Activated CD8-positive, alpha-beta T cell treated with anti-CD3 and anti-CD28 coated beads for 36 hours (primary cell): ENCODE data around the gene GRK6. TPM values are rescaled to one million over a fixed set of nuclear protein-coding genes. Genes with fewer than 3 reads are reported as not detected.

Experiments
- ATAC-seq: fragments of 200-7000 bp; cut with Tn5 transposase; one replicate; pipeline ENCODE4 v1.10.0; 2021; ENCODE audit warnings: mild to moderate bottlenecking, moderate library complexity
- CTCF ChIA-PET: fragments of 350-600 bp; sonication (Branson Sonifier 250); formaldehyde crosslinking; loops from one replicate; lab custom pipeline; 2021; ENCODE audit warnings: antibody characterized with exemption; lab: Charles Lee
- POLR2A ChIA-PET: fragments of 350-600 bp; sonication (Branson Sonifier 250); formaldehyde crosslinking; loops from one replicate; lab custom pipeline; 2021; ENCODE audit warnings: antibody characterized with exemption; lab: Charles Lee
- DNase-seq: peaks from one replicate; pipeline ENCODE4 v3.0.0-alpha.2; 2020
- H3K27ac Mint-ChIP-seq: one replicate; pipeline ENCODE4 v1.8.0; 2021; ENCODE audit warnings: mild to moderate bottlenecking, mixed read lengths
- H3K27me3 Mint-ChIP-seq: one replicate; pipeline ENCODE4 v1.8.0; 2021; ENCODE audit warnings: mixed read lengths
- H3K36me3 Mint-ChIP-seq: one replicate; pipeline ENCODE4 v1.8.0; 2021; ENCODE audit warnings: low read depth, mixed read lengths
- H3K4me1 Mint-ChIP-seq: one replicate; pipeline ENCODE4 v1.8.0; 2021; ENCODE audit warnings: low read depth, mixed read lengths
- H3K4me3 Mint-ChIP-seq: one replicate; pipeline ENCODE4 v1.8.0; 2021; ENCODE audit warnings: mild to moderate bottlenecking, moderate library complexity, mixed read lengths
- H3K9me3 Mint-ChIP-seq: one replicate; pipeline ENCODE4 v1.8.0; 2021; ENCODE audit warnings: mixed read lengths
- CTCF ChIP-seq: fragments of 200-600 bp; IDR thresholded peaks from one replicate; pipeline ENCODE4 v1.8.0; 2022; ENCODE audit warnings: antibody characterized with exemption, mild to moderate bottlenecking
- intact Hi-C: fragments of 100-400 bp; cut with micrococcal nuclease; formaldehyde crosslinking; loops from one replicate; pipeline ENCODE4 v1.10.0; 2022
- total RNA-seq, 2 experiments: library from RNA; stranded (reverse); gene quantifications; one replicate each; pipeline ENCODE4 v1.2.3, GENCODE V29; 2021

GRK6 gene
- total RNA-seq, 2 experiments from 2014 or later, result 133 to 137 TPM

GRCh38 chr5:177490992-177491391 is 64.5 kb downstream of the GRK6 start:
- H3K27ac Mint-ChIP-seq, result no peak overlapping the region
- H3K36me3 Mint-ChIP-seq, result peaks cover 43% of the 10 kb centered on the region
- no peaks in the 10 kb centered on the region for H3K27me3 Mint-ChIP-seq
- no peak for DNase-seq
- no peak overlapping the region for H3K4me3 Mint-ChIP-seq
- no peak for ATAC-seq
- peaks cover 24% of the 10 kb centered on the region for H3K4me1 Mint-ChIP-seq
- ChIA-PET POLR2A (no interaction called here), CTCF (interaction anchor here (1.0 to 5.1 kb wide), 2 partner anchors 9 to 13 kb away, joined by 3 to 26 read pairs; no protein-coding TSS in a partner anchor)
- no peaks in the 10 kb centered on the region for H3K9me3 Mint-ChIP-seq
- no peak for TF ChIP-seq CTCF
- intact Hi-C loops, result no loop called here

- peak; percentile 37 for ATAC-seq
- peak; percentile 84 for TF ChIP-seq CTCF
- H3K27ac Mint-ChIP-seq, result no peak overlapping the region
- intact Hi-C loops, result no loop called here
- ChIA-PET CTCF (interaction anchor here (0.7 to 5.1 kb wide), 3 partner anchors 10 to 16 kb away, joined by 3 to 26 read pairs (median 3); no protein-coding TSS in a partner anchor), POLR2A (interaction anchor here (1.6 to 7.1 kb wide), 2 partner anchors 14 to 44 kb away, joined by 10 to 130 read pairs; partner anchors contain the start of genes DBN1 and PRR7)
- no peak overlapping the region for H3K4me3 Mint-ChIP-seq
- peaks cover 39% of the 10 kb centered on the region for H3K36me3 Mint-ChIP-seq
- no peaks in the 10 kb centered on the region for H3K27me3 Mint-ChIP-seq
- no peaks in the 10 kb centered on the region for H3K9me3 Mint-ChIP-seq
- peak; percentile 60 for DNase-seq
- H3K4me1 Mint-ChIP-seq, result peaks cover 27% of the 10 kb centered on the region
These were observed 65.0 kb downstream of the GRK6 start for GRCh38 chr5:177491429-177491945.

- no peak overlapping the region for H3K27ac Mint-ChIP-seq
- no peaks in the 10 kb centered on the region for H3K27me3 Mint-ChIP-seq
- DNase-seq (no peak), ATAC-seq (no peak)
- H3K36me3 Mint-ChIP-seq, result peaks cover 37% of the 10 kb centered on the region
- ChIA-PET POLR2A (interaction anchor here (1.0 to 7.1 kb wide), 7 partner anchors 15 to 180 kb away, joined by 3 to 130 read pairs (median 4); partner anchors contain the start of genes DBN1 and PRR7), CTCF (interaction anchor here (0.7 to 4.8 kb wide), 10 partner anchors 10 to 114 kb away, joined by 3 to 30 read pairs (median 6); no protein-coding TSS in a partner anchor)
- TF ChIP-seq CTCF, result no peak
- H3K4me1 Mint-ChIP-seq, result peaks cover 27% of the 10 kb centered on the region
- intact Hi-C loops, result no loop called here
- H3K4me3 Mint-ChIP-seq, result no peak overlapping the region
- H3K9me3 Mint-ChIP-seq, result no peaks in the 10 kb centered on the region
These were observed 65.7 kb downstream of the GRK6 start for GRCh38 chr5:177491983-177492746.

Other genes with a start within 250 kb of the GRK6 start
- 10 to 100 TPM; 26.6 TPM for gene RAB24, start 123.0 kb upstream of the GRK6 start, total RNA-seq
- 100 to 1,000 TPM; 222 to 233 TPM for gene PRELID1, start 122.9 kb upstream of the GRK6 start, total RNA-seq
- 10 to 100 TPM; 19.3 to 25.1 TPM for gene MXD3, start 114.8 kb upstream of the GRK6 start, total RNA-seq
- 10 to 100 TPM; 79.9 to 87.5 TPM for gene LMAN2, start 75.0 kb upstream of the GRK6 start, total RNA-seq
- gene RGS14, start 68.8 kb upstream of the GRK6 start, total RNA-seq, result 10 to 100 TPM; 50.4 to 52.5 TPM
- under 1 TPM; 0.29 to 0.43 TPM for gene SLC34A1, start 42.2 kb upstream of the GRK6 start, total RNA-seq
- gene PFN3, start 26.0 kb upstream of the GRK6 start, total RNA-seq, result not detected
- gene F12, start 17.1 kb upstream of the GRK6 start, total RNA-seq, result 1 to 10 TPM; 7.9 TPM
- 10 to 100 TPM; 32.6 to 36.4 TPM for gene PRR7, start 20.1 kb downstream of the GRK6 start, total RNA-seq
- 100 to 1,000 TPM; 101 to 105 TPM for gene DBN1, start 47.0 kb downstream of the GRK6 start, total RNA-seq
- 10 to 100 TPM; 68.4 to 73.0 TPM for gene PDLIM7, start 70.9 kb downstream of the GRK6 start, total RNA-seq
- 1 to 10 TPM; 7.4 to 8.0 TPM for gene DOK3, start 83.2 kb downstream of the GRK6 start, total RNA-seq
- gene DDX41, start 90.3 kb downstream of the GRK6 start, total RNA-seq, result 100 to 1,000 TPM; 226 to 228 TPM
- gene FAM193B, start 127.9 kb downstream of the GRK6 start, total RNA-seq, result 10 to 100 TPM; 71.4 to 76.7 TPM
- gene TMED9, start 165.5 kb downstream of the GRK6 start, total RNA-seq, result 100 to 1,000 TPM; 118 to 120 TPM
- 10 to 100 TPM; 19.3 to 21.9 TPM for gene B4GALT7, start 173.5 kb downstream of the GRK6 start, total RNA-seq